Right kidney (tissue), 1 donor: ENCODE results near the gene NCOA1.
"Not testable (repeated sequence)": the region's sequence is repeated elsewhere in the genome, so short reads cannot be mapped to it uniquely, and the experiment has no call there.

Experiments
- DNase-seq: peaks from one replicate; pipeline ENCODE4 v3.0.0-alpha.2; 2016

NCOA1 gene

GRCh38 chr2:24538720-24539119 lies 47.7 kb downstream of the NCOA1 start:
- DNase-seq = no peak

GRCh38 chr2:24539258-24539657 lies 48.2 kb downstream of the NCOA1 start:
- DNase-seq = no peak

GRCh38 chr2:24540011-24540477 lies 49.0 kb downstream of the NCOA1 start:
- DNase-seq = no peak

- no peak for DNase-seq
Observed at GRCh38 chr2:24541621-24542020, 50.6 kb downstream of the NCOA1 start.

- DNase-seq = no peak
Observed at GRCh38 chr2:24542269-24542872, 51.3 kb downstream of the NCOA1 start.

- no peak for DNase-seq
Observed at GRCh38 chr2:24543252-24543651, 52.2 kb downstream of the NCOA1 start.

GRCh38 chr2:24544456-24545115 lies 53.5 kb downstream of the NCOA1 start:
- DNase-seq = no peak

GRCh38 chr2:24546669-24547068 lies 55.6 kb downstream of the NCOA1 start:
- DNase-seq = no peak

GRCh38 chr2:24548058-24548457 lies 57.0 kb downstream of the NCOA1 start:
- DNase-seq = no peak

GRCh38 chr2:24550301-24550700 lies 59.2 kb downstream of the NCOA1 start:
- not testable (repeated sequence) for DNase-seq

GRCh38 chr2:24551016-24551415 lies 60.0 kb downstream of the NCOA1 start:
- DNase-seq = no peak

- DNase-seq = no peak
Observed at GRCh38 chr2:24552836-24553235, 61.8 kb downstream of the NCOA1 start.

- no peak for DNase-seq
Observed at GRCh38 chr2:24558781-24559472, 67.9 kb downstream of the NCOA1 start.

GRCh38 chr2:24559473-24560113 lies 68.5 kb downstream of the NCOA1 start:
- no peak for DNase-seq

GRCh38 chr2:24565537-24565936 lies 74.5 kb downstream of the NCOA1 start:
- no peak for DNase-seq

GRCh38 chr2:24566209-24566608 lies 75.2 kb downstream of the NCOA1 start:
- DNase-seq = no peak

- DNase-seq = no peak
Observed at GRCh38 chr2:24566630-24567029, 75.6 kb downstream of the NCOA1 start.

- no peak for DNase-seq
Observed at GRCh38 chr2:24568551-24568950, 77.5 kb downstream of the NCOA1 start.

GRCh38 chr2:24569565-24569964 lies 78.5 kb downstream of the NCOA1 start:
- not testable (repeated sequence) for DNase-seq

GRCh38 chr2:24570225-24570624 lies 79.2 kb downstream of the NCOA1 start:
- no peak for DNase-seq

- no peak for DNase-seq
Observed at GRCh38 chr2:24571828-24572442, 80.9 kb downstream of the NCOA1 start.

GRCh38 chr2:24576146-24576545 lies 85.1 kb downstream of the NCOA1 start:
- no peak for DNase-seq

GRCh38 chr2:24576617-24577016 lies 85.6 kb downstream of the NCOA1 start:
- DNase-seq = no peak
